Measurements from ENCODE around the gene CREB5.
"Not testable (repeated sequence)": the region's sequence is repeated elsewhere in the genome, so short reads cannot be mapped to it uniquely, and the experiment has no call there.

CREB5 gene

DNA sequence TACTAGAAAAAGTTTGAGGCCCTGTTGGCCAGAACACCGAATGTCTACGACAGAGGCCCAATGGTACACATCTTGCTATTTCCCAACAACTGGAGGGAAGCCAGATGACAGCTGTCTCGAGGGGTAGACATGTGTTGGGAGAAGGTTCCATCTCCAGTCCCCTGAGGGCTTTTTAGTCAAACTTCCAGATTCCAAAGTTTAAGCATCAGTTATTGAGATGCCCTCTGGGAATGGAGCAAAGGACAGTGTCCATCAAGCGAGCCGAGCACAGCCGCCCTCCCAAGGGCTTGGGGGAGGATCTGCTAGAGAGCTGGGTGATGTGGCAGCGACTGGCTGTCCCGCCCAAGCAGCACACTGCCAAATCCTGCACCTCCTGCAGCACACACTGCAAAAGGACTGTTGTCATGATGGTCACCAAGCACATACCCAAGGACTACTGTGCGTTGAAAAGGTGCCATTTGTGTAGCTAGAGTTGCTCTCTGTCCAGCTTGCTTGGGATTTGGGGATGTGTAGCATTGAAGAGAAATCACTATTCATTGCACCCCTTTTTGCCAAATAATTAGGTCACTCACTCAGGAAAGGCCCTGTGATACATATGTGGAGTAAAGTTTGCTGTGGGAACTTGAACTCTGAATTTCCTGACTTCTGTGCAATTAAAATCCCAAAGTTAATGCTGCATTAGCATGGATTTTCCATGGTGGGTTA is 381.2 kb downstream of the CREB5 start:
- DNase-seq, result no peak

GRCh38 chr7:28798274-28798673 is 386.0 kb downstream of the CREB5 start:
- no peak for DNase-seq

DNA sequence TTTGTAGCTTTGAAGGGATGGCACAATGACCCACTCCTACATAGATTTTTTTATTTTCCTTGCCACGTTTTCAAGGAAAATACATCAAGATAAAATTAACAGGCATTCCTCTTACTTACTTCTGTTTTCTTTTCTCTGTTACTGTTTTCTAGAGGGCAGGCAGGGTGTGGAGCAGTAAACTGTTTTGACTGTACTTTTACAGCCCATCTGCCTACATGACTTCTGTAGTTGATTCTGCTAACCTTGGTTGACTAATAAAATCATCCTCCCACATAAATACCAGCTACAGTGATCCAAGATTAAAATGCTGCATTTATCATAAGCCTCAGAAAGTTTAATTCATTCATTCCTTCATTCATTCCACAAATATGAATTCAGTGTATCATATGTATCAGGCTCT is 387.3 kb downstream of the CREB5 start:
- no peak for DNase-seq

GRCh38 chr7:28800150-28800549 is 387.8 kb downstream of the CREB5 start:
- no peak for DNase-seq

DNA sequence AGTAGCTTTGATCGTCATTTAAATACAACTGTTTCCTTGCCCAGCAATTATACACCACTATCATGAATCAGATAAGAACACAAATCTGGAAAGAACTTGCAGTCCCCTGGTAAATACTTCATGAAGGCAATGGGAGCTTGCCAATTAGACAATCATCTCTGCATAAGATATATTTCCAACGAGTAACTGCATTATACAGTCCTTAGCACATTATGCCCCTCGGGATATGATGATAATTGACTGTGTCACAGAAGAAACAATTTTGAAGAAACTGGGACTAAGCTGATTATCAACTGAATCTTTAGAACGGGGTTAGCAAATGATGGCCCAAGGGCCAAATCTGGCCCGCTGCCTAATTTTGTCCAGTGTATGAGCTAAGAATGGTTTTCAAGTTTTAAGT is 390.1 kb downstream of the CREB5 start:
- DNase-seq, result no peak

DNA sequence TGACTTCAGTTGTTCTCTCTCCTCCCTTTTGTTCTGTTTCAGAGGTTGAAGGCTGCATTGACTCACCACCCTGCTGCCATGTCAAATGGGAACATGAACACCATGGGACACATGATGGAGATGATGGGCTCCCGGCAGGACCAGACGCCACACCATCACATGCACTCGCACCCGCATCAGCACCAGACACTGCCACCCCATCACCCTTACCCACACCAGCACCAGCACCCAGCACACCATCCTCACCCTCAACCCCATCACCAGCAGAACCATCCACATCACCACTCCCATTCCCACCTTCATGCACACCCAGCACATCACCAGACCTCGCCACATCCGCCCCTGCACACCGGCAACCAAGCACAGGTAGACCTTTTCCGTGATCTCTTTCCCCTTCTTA is 391.8 kb downstream of the CREB5 start:
- DNase-seq, result no peak

- DNase-seq, result no peak
These were observed 392.7 kb downstream of the CREB5 start for GRCh38 chr7:28804990-28805389.

DNA sequence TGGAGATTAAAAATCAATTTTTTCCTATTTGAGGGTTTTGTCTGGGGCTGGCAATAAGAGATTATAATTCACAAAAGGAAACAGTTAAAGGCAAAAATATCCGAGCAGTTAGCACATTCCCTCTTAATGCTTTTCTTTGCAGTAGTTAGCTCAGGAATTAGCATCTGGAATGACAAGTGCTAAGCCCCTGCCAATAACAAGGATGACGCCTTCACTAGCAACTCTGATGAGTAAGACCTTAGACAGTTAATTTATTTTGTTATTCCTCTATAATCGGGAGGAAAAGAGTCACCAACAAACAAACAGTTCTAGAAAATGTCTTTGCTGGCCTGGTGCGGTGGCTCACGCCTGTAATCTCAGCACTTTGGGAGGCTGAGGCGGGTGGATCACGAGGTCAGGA is 394.5 kb downstream of the CREB5 start:
- no peak for DNase-seq

DNA sequence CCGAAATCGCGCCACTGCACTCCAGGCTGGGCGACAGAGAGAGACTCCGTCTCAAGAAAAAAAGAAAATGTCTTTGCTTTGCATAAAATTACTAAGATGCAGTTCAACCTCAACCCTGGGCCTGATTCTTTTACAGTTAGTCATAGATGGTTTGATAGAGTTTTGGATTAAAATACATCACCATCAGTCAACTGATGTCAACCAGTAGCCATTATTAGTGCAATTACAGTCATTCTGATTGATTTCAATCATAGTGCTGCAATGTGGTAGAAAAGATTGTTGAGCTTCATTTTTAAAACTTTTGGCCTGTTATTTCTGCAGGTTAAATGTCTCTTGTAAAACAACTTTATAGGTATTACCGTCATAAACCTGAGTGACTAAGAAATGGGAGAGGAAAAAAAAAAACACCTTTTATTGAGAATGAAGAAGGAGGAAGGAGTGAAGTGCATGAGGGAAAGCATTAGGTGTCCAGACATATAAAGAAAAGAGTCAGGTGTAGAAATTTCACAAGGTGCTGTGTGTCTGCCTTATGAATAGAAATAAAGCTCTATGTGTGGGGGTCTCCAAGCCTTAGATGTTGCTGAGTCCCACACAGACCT is 395.2 kb downstream of the CREB5 start:
- no peak for DNase-seq

DNA sequence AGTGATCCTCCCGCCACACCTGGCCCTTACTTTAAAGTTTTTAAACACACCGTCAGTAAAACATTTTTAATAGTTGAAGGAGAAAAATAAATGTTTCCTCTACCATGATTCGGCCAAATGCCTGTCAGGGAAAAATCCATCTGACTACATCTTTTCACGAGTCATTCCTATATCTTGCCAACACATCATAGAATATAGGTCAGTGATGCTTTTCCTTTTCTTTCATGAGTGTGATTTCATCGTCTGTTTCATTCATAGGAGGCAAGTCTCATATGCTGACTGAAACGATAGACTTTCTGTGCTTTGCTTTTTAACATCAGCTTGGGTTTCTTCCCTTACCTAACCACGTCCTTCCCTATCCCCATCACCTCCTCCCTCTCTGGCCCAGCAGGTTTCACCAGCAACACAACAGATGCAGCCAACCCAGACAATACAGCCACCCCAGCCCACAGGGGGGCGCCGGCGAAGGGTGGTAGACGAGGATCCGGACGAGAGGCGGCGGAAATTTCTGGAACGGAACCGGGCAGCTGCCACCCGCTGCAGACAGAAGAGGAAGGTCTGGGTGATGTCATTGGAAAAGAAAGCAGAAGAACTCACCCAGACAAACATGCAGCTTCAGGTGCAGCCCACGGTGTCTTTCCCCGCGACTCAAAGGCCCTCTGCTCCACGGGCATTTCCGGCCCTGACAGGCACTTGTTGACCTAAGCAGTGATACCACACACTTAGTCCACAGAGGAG is 396.6 kb downstream of the CREB5 start:
- no peak for DNase-seq

- DNase-seq, result no peak
These were observed 398.7 kb downstream of the CREB5 start for GRCh38 chr7:28811008-28811407.

GRCh38 chr7:28811701-28812430 is 399.5 kb downstream of the CREB5 start:
- DNase-seq, result no peak

DNA sequence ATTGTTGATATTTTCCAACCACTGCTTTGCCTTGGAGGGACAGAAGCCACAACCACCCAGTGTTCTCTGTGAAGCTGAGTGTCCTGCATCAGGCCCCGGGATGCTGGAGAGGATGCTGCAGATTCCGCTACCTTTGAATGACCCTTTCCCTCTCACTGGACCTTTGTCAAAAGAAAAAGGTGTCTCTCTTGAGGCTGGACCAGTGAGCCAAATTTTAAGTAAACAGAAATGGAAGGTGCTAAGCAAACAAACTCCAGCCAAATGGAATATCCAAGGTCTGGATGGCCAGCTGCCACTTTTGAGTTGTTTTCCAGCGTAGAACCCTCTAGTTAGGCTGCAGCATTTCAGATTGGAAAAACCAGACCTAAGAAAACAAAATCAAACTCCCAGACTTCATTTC is 400.3 kb downstream of the CREB5 start:
- no peak for DNase-seq

DNA sequence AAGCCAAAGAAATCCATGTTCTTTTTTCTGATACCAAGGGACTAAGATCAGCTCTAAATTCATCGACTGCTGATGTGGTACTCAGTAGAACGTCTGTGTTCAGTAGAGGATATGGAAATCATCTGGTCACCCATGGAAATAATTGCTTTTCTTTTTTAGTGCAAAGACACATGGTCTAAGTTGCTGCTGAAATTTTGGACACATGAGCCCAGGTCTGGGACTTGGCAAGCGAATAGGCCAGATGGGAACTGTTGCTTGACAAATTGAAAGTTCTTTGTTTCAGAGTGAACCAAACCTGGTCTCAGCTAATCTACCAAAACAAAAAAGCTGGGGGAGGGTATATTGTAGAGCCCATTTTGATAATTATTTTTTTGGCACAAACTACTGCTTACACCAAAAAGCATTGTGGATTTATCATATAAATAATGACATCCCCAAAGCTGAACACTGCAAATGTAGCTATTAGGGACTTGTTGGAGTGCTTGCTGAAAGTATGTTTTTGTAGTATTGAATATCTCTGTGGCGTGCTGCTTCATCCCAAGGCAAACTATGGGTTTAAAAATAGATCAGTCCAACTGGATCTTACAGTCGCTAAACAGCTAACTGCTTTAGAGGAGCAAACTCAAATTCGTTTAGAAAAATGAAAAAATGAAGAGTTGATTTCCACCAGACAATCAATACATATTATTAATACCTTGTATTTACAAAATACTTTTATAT is 401.1 kb downstream of the CREB5 start:
- no peak for DNase-seq

GRCh38 chr7:28815369-28815927 is 403.1 kb downstream of the CREB5 start:
- DNase-seq, result no peak

GRCh38 chr7:28815928-28816373 is 403.6 kb downstream of the CREB5 start:
- DNase-seq, result no peak

DNA sequence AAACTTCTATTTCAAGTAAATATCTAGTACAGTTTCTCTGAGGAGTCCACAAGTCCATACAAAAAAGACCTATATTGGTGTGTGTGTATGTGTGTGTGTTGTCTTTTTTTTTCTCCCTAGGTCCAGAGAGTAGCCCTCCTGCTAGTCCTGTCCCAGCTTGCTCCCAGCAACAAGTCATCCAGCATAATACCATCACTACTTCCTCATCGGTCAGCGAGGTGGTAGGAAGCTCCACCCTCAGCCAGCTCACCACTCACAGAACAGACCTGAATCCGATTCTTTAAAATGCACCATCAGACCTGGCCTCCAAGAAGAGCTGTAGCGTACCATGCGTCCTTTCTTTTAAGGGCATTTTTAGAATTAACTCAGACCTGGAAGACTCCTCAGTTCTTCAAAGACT is 406.7 kb downstream of the CREB5 start:
- DNase-seq, result no peak

DNA sequence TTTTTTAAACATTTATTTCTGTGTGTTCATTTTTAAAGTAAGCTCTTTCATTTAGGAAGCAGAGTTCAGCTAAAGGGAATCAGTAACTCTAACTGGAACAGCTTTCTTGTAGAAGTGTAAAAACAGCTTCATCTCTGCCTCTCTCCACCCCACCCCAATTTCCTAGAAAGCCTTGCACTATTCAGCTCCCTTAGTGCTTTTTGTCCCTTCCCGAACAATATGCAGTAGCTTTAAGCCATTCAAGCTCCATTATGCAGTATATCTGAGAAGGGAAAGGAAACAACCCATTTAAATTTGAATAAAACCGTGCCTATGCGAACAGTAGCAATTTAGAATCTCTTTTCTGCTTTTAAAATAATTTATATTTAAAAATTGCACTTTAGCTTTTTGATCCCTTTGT is 411.3 kb downstream of the CREB5 start:
- DNase-seq, result no peak

DNA sequence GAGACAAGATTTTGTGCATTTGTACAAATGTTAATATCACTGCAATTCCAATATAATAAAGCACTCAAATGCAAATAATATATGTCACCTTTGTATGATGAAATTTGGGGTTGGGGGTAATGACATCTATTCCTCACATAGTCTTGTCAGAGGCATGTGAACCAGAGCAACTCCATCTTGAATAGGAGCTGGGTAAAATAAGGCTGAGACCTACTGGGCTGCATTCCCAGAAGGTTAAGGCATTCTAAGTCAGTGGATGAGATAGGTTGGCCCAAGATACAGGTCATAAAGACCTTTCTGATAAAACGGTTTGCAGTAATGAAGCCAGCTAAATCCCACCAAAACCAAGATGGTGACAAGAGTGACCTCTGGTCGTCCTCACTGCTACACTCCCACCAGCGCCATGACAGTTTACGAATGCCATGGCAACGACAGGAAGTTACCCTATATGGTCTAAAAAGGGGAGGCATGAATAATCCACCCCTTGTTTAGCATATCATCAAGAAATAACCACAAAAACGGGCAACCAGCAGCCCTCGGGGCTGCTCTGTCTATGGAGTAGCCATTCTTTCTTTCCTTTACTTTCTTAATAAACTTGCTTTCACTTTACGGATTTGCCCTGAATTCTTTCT is 413.6 kb downstream of the CREB5 start:
- not testable (repeated sequence) for DNase-seq

DNA sequence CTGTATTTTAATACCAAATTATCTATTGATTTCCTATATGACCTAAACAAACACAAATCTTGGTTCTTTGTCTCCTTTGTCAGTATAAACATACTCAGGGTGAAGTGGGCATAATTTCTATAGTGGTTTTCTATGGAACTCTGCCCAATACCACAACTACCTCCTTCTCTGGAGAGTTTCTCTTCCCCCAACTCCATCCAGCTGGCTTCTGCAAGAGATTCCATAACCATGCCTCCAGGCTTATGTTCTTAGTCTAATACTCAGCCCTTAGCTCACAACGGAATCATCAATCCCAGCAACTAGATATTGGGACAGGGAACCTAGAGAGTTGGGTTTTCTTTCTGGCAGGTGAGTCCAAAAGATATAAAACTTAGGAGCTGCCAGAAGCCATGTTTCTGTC is 418.5 kb downstream of the CREB5 start:
- no peak for DNase-seq

DNA sequence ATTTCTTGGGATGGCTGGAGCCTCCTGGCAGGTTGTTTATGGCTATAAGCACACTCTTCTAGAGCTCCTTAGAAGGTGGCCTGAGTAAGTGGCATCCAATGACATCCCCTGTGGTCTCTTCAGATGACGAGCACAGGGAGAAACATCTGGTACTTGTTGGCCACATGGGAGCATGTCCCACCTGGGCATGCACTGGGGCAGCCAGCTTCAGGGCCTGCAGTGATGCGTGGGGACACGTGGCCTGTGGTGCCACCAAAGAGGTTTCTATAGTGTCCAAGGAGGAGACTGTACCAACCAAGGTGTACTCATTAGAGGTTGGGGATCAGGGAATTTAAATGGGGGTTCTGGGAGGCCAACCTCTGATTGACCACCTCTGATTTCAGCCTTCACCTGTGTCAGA is 420.4 kb downstream of the CREB5 start:
- no peak for DNase-seq

DNA sequence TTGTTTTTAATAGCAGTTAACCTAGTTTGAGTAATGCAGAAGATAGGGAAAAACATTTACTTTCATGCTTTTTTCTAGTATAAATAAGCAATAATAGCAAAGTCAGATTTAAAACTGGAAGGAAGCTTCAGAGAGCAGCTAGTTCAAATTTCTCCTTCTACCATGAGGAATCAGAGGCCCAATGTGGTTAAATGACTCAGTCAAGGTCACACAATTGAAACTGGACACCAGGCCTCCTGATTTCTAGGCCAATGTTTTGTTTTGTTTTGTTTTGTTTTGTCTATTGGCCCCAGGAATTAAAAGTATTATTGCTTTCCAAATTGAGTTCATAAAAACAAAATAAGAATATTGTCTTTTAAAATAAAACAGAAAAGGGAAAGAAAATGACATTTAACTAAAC is 423.5 kb downstream of the CREB5 start:
- DNase-seq, result no peak

Measured in retina (tissue), 1 donor.